ENCODE measurements around the gene UTP11.

- TF ChIP-seq CTCF (IDR thresholded peaks at IDR 0.05) (no peak), SIN3A (IDR thresholded peaks at IDR 0.05; ENCODE audit: borderline replicate concordance, insufficient read depth, low read depth, low read length) (no peak), REST (IDR thresholded peaks at IDR 0.05; ENCODE audit: insufficient read depth in 1 of 2, low read depth in 2 of 2, low read length in 1 of 2) (no peak)
Observed at GRCh38 chr1:38006008-38006828, 6.3 kb upstream of the UTP11 start.

All from Panc1 (cell line).